ENCODE data around the gene PTPRE.

Gene PTPRE

GRCh38 chr10:127923646-127924045 lies 16.7 kb downstream of the PTPRE start:
- H3K9me3 Mint-ChIP-seq = no peaks in the 10 kb centered on the region
- peaks cover 6% of the 10 kb centered on the region for H3K4me1 Mint-ChIP-seq
- no peaks in the 10 kb centered on the region for H3K27me3 Mint-ChIP-seq
- no peak overlapping the region for H3K27ac Mint-ChIP-seq
- H3K36me3 Mint-ChIP-seq = no peaks in the 10 kb centered on the region
- no peak for ATAC-seq
- no peak overlapping the region for H3K4me3 Mint-ChIP-seq

DNA sequence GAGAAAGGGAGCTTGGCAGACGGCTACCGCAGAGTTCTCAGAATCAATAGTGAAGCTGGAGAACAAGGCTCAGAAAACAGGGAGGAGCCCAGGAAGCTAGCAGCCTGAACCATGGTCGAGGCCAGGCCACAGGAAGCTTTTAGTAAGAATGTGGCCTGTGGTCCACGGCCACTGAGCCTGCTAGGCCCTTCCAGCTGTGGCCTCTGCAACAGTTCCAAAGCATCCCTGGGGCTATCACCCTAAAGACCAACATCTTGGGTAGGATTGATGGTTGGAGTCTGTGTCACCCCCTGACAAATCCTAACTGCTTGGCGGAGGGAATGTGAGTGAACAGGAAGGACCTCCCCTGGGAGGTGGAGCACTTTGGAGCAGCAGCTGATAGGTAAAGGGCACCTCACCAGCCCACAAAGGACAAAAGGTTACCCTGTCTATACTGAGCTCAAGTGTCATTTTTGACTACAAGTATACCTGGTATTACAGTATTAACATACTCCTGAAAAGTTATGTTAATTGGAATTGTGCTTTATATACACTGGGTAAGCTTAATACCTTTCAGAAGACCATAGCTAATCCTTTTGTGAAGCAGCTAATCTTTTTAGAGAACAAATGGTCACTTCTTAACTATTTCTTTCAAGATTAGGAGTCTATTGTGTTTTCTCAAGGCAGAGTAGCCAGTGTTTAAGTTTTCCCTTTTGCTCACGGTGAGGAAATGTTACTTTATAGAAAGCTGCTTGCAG lies 18.7 kb downstream of the PTPRE start:
- Mint-ChIP-seq H3K27me3 (no peaks in the 10 kb centered on the region), H3K4me1 (no peaks in the 10 kb centered on the region)
- no peak for ATAC-seq

GRCh38 chr10:127926455-127926854 lies 19.6 kb downstream of the PTPRE start:
- no peaks in the 10 kb centered on the region for H3K9me3 Mint-ChIP-seq
- H3K4me3 Mint-ChIP-seq = no peak overlapping the region
- no peak for ATAC-seq

More for the DNA sequence above, 18.7 kb downstream of the PTPRE start:
- Mint-ChIP-seq H3K9me3 (no peaks in the 10 kb centered on the region), H3K27ac (no peak overlapping the region), H3K4me3 (no peak overlapping the region), H3K36me3 (no peaks in the 10 kb centered on the region)

GRCh38 chr10:127928021-127928806 lies 21.3 kb downstream of the PTPRE start:
- H3K4me3 Mint-ChIP-seq = no peak overlapping the region
- H3K27me3 Mint-ChIP-seq = no peaks in the 10 kb centered on the region
- H3K9me3 Mint-ChIP-seq = no peaks in the 10 kb centered on the region
- ATAC-seq = no peak
- H3K27ac Mint-ChIP-seq = no peak overlapping the region
- no peaks in the 10 kb centered on the region for H3K36me3 Mint-ChIP-seq
- no peaks in the 10 kb centered on the region for H3K4me1 Mint-ChIP-seq

More at GRCh38 chr10:127926455-127926854, 19.6 kb downstream of the PTPRE start:
- Mint-ChIP-seq H3K27me3 (no peaks in the 10 kb centered on the region), H3K4me1 (no peaks in the 10 kb centered on the region), H3K27ac (no peak overlapping the region), H3K36me3 (no peaks in the 10 kb centered on the region)

- no peak for ATAC-seq
- Mint-ChIP-seq H3K36me3 (no peaks in the 10 kb centered on the region), H3K27me3 (peaks cover 15% of the 10 kb centered on the region), H3K9me3 (no peaks in the 10 kb centered on the region), H3K27ac (no peak overlapping the region), H3K4me3 (no peak overlapping the region), H3K4me1 (no peaks in the 10 kb centered on the region)
Observed at GRCh38 chr10:127932521-127933270, 25.8 kb downstream of the PTPRE start.

DNA sequence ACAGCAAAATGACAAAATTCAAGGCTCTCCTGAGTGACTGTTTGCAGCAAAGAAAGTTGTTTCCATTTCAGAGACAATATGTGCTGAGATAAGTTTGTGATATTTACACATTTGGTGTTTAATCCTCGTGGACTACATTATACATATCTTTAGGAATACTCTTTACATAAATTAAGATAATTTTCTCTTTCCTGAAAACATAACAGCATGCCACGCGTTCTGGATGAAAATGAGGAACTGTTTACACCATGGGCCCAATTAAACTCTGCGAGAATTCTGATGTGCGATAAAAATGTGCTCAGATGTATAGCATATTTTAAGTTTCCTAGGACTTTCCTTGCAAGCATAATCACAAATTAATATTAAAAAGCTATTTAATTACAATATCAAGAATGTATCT lies 26.4 kb downstream of the PTPRE start:
- Mint-ChIP-seq H3K4me3 (no peak overlapping the region), H3K36me3 (no peaks in the 10 kb centered on the region), H3K4me1 (no peaks in the 10 kb centered on the region), H3K27ac (no peak overlapping the region), H3K9me3 (no peaks in the 10 kb centered on the region), H3K27me3 (peaks cover 20% of the 10 kb centered on the region)
- ATAC-seq = no peak

DNA sequence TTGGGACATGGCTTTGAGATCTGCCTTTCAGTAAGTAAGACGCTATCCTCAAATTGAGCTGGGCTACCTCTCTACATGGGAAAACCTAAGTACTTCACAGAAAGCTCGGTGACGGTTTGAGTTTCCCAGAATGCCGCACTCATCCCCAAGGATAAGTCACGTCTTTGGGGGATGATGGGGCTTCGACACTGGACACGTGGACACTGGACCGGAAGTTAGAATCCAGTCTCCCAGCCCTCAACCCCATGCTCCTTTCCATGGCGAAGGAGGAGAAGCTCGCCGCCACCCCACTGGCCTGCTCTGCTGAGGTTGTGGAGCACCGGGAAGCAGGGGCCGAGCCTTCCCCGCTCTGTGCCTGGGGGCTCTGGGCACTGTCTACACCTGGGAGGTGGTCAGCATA lies 27.5 kb downstream of the PTPRE start:
- Mint-ChIP-seq H3K4me1 (no peaks in the 10 kb centered on the region), H3K27ac (no peak overlapping the region), H3K36me3 (no peaks in the 10 kb centered on the region), H3K4me3 (no peak overlapping the region), H3K9me3 (no peaks in the 10 kb centered on the region), H3K27me3 (peaks cover 23% of the 10 kb centered on the region)
- no peak for ATAC-seq

DNA sequence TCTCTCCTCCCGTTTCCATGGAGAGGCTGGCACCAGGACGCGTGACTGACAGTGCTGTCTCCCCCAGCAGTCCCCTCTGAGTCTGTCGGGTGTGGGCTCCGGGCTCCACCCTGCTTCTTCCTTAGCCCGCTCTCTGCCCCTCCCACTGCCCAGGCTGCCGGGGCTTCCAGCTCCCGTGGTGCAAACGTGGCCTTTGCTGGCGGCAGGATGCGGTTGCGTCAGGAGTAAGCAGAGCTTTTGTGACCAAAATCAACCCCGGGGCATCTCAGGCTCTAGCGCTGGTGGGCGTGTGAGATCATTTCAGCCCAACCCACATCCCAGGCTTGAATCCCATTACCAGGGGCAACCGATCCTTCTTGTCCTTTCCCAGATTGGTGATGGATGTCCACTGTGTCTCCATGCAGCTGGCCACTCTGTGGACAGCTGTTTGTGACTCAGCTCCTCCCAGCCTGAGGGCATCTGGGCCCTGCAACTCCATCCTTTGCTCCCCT lies 28.2 kb downstream of the PTPRE start:
- Mint-ChIP-seq H3K27me3 (peaks cover 31% of the 10 kb centered on the region), H3K36me3 (no peaks in the 10 kb centered on the region), H3K9me3 (no peaks in the 10 kb centered on the region), H3K4me3 (no peak overlapping the region), H3K4me1 (no peaks in the 10 kb centered on the region), H3K27ac (no peak overlapping the region)
- ATAC-seq = no peak

- Mint-ChIP-seq H3K4me1 (no peaks in the 10 kb centered on the region), H3K36me3 (no peaks in the 10 kb centered on the region), H3K4me3 (no peak overlapping the region), H3K27me3 (peaks cover 36% of the 10 kb centered on the region), H3K27ac (no peak overlapping the region), H3K9me3 (no peaks in the 10 kb centered on the region)
- no peak for ATAC-seq
Observed at GRCh38 chr10:127937069-127937468, 30.2 kb downstream of the PTPRE start.

DNA sequence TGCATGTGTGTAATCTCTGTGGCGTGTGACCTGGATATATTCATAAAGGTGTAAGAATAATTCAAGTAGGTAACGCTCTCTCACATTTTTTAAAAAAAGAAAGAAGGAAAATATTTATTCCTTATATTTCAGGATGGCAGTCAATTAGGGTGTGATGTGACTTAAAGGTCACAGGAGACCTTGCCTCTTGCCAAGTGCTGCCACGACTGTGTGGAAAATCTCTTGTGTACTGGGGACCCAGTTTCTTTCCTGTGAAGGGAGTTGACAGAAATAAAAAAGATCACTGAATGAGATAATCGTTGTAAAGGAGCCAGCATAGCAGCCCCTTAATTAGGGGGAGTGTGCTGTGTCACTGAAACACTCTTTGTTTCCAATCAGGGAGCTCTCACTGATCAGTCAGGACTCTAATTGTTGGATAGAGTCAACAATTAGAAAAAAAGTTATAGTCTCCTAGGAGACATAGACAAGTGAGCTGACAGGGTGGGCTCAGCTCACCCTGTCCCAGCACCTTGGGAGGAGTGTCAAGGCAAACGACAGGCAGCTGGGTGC lies 31.1 kb downstream of the PTPRE start:
- H3K9me3 Mint-ChIP-seq = no peaks in the 10 kb centered on the region
- peaks cover 45% of the 10 kb centered on the region for H3K27me3 Mint-ChIP-seq
- no peaks in the 10 kb centered on the region for H3K36me3 Mint-ChIP-seq
- H3K27ac Mint-ChIP-seq = no peak overlapping the region
- no peaks in the 10 kb centered on the region for H3K4me1 Mint-ChIP-seq
- ATAC-seq = no peak
- H3K4me3 Mint-ChIP-seq = no peak overlapping the region

- no peak for ATAC-seq
- Mint-ChIP-seq H3K4me1 (no peaks in the 10 kb centered on the region), H3K27me3 (peaks cover 53% of the 10 kb centered on the region), H3K36me3 (no peaks in the 10 kb centered on the region), H3K27ac (no peak overlapping the region), H3K4me3 (no peak overlapping the region), H3K9me3 (peaks cover 5% of the 10 kb centered on the region)
Observed at GRCh38 chr10:127939786-127940330, 33.0 kb downstream of the PTPRE start.

GRCh38 chr10:127940866-127941640 lies 34.1 kb downstream of the PTPRE start:
- Mint-ChIP-seq H3K4me1 (peaks cover 8% of the 10 kb centered on the region), H3K27me3 (peaks cover 41% of the 10 kb centered on the region), H3K27ac (no peak overlapping the region), H3K36me3 (no peaks in the 10 kb centered on the region), H3K4me3 (no peak overlapping the region), H3K9me3 (peaks cover 5% of the 10 kb centered on the region)
- ATAC-seq = no peak

DNA sequence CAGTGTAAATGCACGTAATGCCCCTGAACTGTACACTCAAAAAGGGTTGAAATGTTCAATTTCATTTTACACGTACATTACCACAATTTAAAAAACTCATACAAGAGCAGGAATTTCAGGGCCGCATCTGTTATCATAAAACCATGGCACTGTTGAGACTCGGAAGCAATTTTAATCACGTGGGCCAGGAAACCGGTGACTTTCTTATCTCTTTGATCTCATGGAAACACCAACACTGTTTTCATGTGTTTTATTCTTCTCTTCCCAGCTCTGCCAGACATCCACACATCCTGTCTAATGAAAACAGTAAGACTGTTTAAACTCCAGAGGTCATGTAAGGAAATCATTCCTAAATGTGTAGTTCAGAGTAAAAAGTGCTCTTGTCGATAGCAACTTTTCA lies 35.9 kb downstream of the PTPRE start:
- Mint-ChIP-seq H3K27me3 (peaks cover 40% of the 10 kb centered on the region), H3K27ac (no peak overlapping the region), H3K9me3 (peaks cover 5% of the 10 kb centered on the region), H3K4me3 (no peak overlapping the region), H3K4me1 (peaks cover 15% of the 10 kb centered on the region), H3K36me3 (no peaks in the 10 kb centered on the region)
- ATAC-seq = no peak

DNA sequence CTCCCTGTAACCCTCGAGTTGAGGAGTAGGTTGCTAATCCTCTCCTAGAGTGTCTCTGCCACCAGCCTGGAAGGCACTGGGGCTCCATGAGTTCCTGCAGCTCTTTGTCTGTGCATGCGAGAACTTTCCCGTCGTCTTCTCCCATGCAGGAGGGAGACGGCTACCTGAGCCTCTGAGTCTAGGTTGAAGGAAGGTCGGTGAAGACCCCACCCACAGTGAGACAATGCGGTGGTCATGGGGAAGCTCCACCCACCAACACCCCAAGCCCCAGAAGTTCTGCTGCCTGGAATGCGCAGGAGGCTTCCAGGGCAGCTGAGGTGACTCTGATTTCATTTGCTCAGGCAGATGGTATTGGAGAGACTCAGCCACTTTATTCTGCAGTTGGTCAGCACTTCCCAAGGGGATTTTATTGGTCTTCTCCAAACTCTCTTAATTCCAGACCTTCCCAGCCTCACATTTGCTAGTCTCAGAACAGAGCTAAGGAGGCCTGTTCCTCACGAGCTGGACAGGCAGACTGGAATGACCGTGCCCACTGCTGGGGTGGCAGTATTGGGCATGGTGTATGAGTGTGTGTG lies 36.5 kb downstream of the PTPRE start:
- peaks cover 5% of the 10 kb centered on the region for H3K9me3 Mint-ChIP-seq
- H3K36me3 Mint-ChIP-seq = no peaks in the 10 kb centered on the region
- no peak for ATAC-seq
- H3K4me1 Mint-ChIP-seq = peaks cover 15% of the 10 kb centered on the region
- H3K27ac Mint-ChIP-seq = no peak overlapping the region
- peaks cover 34% of the 10 kb centered on the region for H3K27me3 Mint-ChIP-seq
- H3K4me3 Mint-ChIP-seq = no peak overlapping the region
